GM23248 (cell line): ENCODE data around the gene FFAR2. TPM values are rescaled to one million over a fixed set of nuclear protein-coding genes. Genes with fewer than 3 reads are reported as not detected.

Source experiments
- DNase-seq: peaks from one replicate; pipeline ENCODE4 v3.0.0-alpha.2; 2015
- H2AFZ ChIP-seq: fragments of 200-600 bp; sonication (generic); 2 replicates; pipeline ENCODE4 v1.6.1; 2016; ENCODE audit warnings: antibody characterized with exemption
- H3F3A ChIP-seq: fragments of 200-600 bp; sonication (generic); 2 replicates; pipeline ENCODE4 v1.6.1; 2016; ENCODE audit warnings: mild to moderate bottlenecking, antibody characterized with exemption, mixed run types; ENCODE audit not compliant: insufficient read depth
- H3K27ac ChIP-seq: fragments of 200-600 bp; sonication (generic); 2 replicates; pipeline ENCODE4 v1.5.1; 2016; ENCODE audit warnings: mild to moderate bottlenecking
- H3K27me3 ChIP-seq: fragments of 200-600 bp; sonication (generic); replicated peaks from 2 replicates; pipeline ENCODE4 v1.6.1; 2016; ENCODE audit warnings: mild to moderate bottlenecking; ENCODE audit not compliant: insufficient read depth
- H3K36me3 ChIP-seq: fragments of 200-600 bp; sonication (generic); 2 replicates; pipeline ENCODE4 v1.6.1; 2016; ENCODE audit warnings: low read depth, mild to moderate bottlenecking
- H3K4me1 ChIP-seq: fragments of 200-600 bp; sonication (generic); 2 replicates; pipeline ENCODE4 v1.6.1; 2016; ENCODE audit warnings: mild to moderate bottlenecking; ENCODE audit not compliant: insufficient read depth
- H3K4me2 ChIP-seq: fragments of 200-600 bp; sonication (generic); one replicate; pipeline ENCODE4 v1.6.1; 2016; ENCODE audit warnings: mild to moderate bottlenecking; ENCODE audit not compliant: unreplicated experiment
- H3K4me3 ChIP-seq: fragments of 200-600 bp; sonication (generic); 2 replicates; pipeline ENCODE4 v1.5.1; 2016; ENCODE audit warnings: mild to moderate bottlenecking
- H3K79me2 ChIP-seq: fragments of 200-600 bp; sonication (generic); 2 replicates; pipeline ENCODE4 v1.6.1; 2016; ENCODE audit warnings: mild to moderate bottlenecking; ENCODE audit not compliant: insufficient read depth
- H3K9ac ChIP-seq: fragments of 200-600 bp; sonication (generic); 2 replicates; pipeline ENCODE4 v1.6.1; 2016; ENCODE audit warnings: mild to moderate bottlenecking
- H3K9me2 ChIP-seq: fragments of 200-600 bp; sonication (generic); 2 replicates; pipeline ENCODE4 v1.6.1; 2016; ENCODE audit warnings: mixed run types, mild to moderate bottlenecking, moderate library complexity; ENCODE audit not compliant: insufficient read depth
- H3K9me3 ChIP-seq: fragments of 200-600 bp; sonication (generic); one replicate; pipeline ENCODE4 v1.6.1; 2017; ENCODE audit warnings: low read depth
- H4K20me1 ChIP-seq: fragments of 200-600 bp; sonication (generic); 2 replicates; pipeline ENCODE4 v1.6.0; 2016; ENCODE audit not compliant: insufficient read depth
- EZH2 ChIP-seq: fragments of 200-600 bp; sonication (generic); IDR thresholded peaks from 2 replicates; pipeline ENCODE4 v1.6.1; 2018; ENCODE audit warnings: antibody characterized with exemption, mild to moderate bottlenecking; ENCODE audit not compliant: insufficient read depth, poor library complexity, severe bottlenecking
- EZH2phosphoT487 ChIP-seq: fragments of 200-600 bp; sonication (generic); IDR thresholded peaks from 2 replicates; pipeline ENCODE4 v1.6.1; 2018; ENCODE audit warnings: antibody characterized with exemption, moderate library complexity, mild to moderate bottlenecking, low read depth; ENCODE audit not compliant: insufficient read depth
- WGBS, 2 experiments: methylation state at CpG; one replicate each; pipeline ENCODE4 v1.1.6; 2015 to 2017; ENCODE audit warnings: low lambda C conversion rate in 2 of 2, low coverage in 1 of 2; ENCODE audit errors: missing lambda C conversion rate in 2 of 2; 5-methylcytosine and 5-hydroxymethylcytosine counted together
- in situ Hi-C: fragments of 300-500 bp; cut with MboI; formaldehyde crosslinking; loops from 2 replicates; pipeline ENCODE4 v1.15.0; 2020
- polyA plus RNA-seq: library from polyadenylated mRNA; unstranded; fragments of >200 nt; fragmentation: Nextera tagmentation; extraction: Ambion mirVana; gene quantifications from 2 replicates; pipeline ENCODE4 v1.2.1, GENCODE V29; 2016
- total RNA-seq: library from RNA; depleted of rRNA; stranded (reverse); fragments of >200 nt; shearing (Covaris generic); gene quantifications from 2 replicates; pipeline ENCODE4 v1.2.3, GENCODE V29; 2014

The FFAR2 gene
- total and polyA plus RNA-seq, 2 experiments from 2014 or later = not detected

GRCh38 chr19:35427187-35427586 lies 20.9 kb upstream of the FFAR2 start:
- Histone ChIP-seq H3K4me3 (no peak overlapping the region), H3K79me2 (no peaks in the 10 kb centered on the region), H3K27me3 (no peaks in the 10 kb centered on the region), H3K36me3 (no peaks in the 10 kb centered on the region), H3K4me2 (no peak overlapping the region), H3K4me1 (no peaks in the 10 kb centered on the region), H4K20me1 (no peaks in the 10 kb centered on the region), H3F3A (no peaks in the 10 kb centered on the region), H3K9me3 (no peaks in the 10 kb centered on the region), H3K9ac (no peak overlapping the region), H3K27ac (no peak overlapping the region), H3K9me2 (no peaks in the 10 kb centered on the region), H2AFZ (no peak overlapping the region)
- 36 to 46% methylated on average over 4 of the region's 4 CpGs for WGBS, 2 experiments
- DNase-seq = no peak
- in situ Hi-C loops = no loop called here
- TF ChIP-seq EZH2 (no peak), EZH2phosphoT487 (no peak)

GRCh38 chr19:35429698-35430408 lies 18.2 kb upstream of the FFAR2 start:
- in situ Hi-C loops = no loop called here
- TF ChIP-seq EZH2 = no peak
- TF ChIP-seq EZH2phosphoT487 = no peak

GRCh38 chr19:35430409-35431144 lies 17.5 kb upstream of the FFAR2 start:
- Histone ChIP-seq H3K4me2 (no peak overlapping the region), H2AFZ (no peak overlapping the region), H3K9ac (no peak overlapping the region), H3K9me2 (no peaks in the 10 kb centered on the region), H3F3A (no peaks in the 10 kb centered on the region), H3K36me3 (no peaks in the 10 kb centered on the region), H4K20me1 (no peaks in the 10 kb centered on the region), H3K4me1 (no peaks in the 10 kb centered on the region), H3K27ac (no peak overlapping the region), H3K9me3 (no peaks in the 10 kb centered on the region), H3K4me3 (no peak overlapping the region), H3K27me3 (peaks cover 8% of the 10 kb centered on the region; the same call in 1 of the 2 replicates), H3K79me2 (no peaks in the 10 kb centered on the region)
- WGBS, 2 experiments = 41 to 51% methylated on average over 5 of the region's 5 CpGs
- TF ChIP-seq EZH2 (no peak), EZH2phosphoT487 (no peak)
- no peak for DNase-seq
- in situ Hi-C loops = no loop called here

More at GRCh38 chr19:35429698-35430408, 18.2 kb upstream of the FFAR2 start:
- Histone ChIP-seq H3K4me1 (no peaks in the 10 kb centered on the region), H3K9me2 (no peaks in the 10 kb centered on the region), H3K27ac (no peak overlapping the region), H3K9ac (no peak overlapping the region), H3F3A (no peaks in the 10 kb centered on the region), H4K20me1 (no peaks in the 10 kb centered on the region), H3K9me3 (no peaks in the 10 kb centered on the region), H3K4me2 (no peak overlapping the region), H2AFZ (no peak overlapping the region), H3K36me3 (no peaks in the 10 kb centered on the region), H3K4me3 (no peak overlapping the region), H3K79me2 (no peaks in the 10 kb centered on the region), H3K27me3 (peaks cover 8% of the 10 kb centered on the region; the same call in 1 of the 2 replicates)
- WGBS, 2 experiments = 59 to 63% methylated on average over 21 of the region's 21 CpGs
- DNase-seq = no peak

GRCh38 chr19:35431145-35431807 lies 16.8 kb upstream of the FFAR2 start:
- in situ Hi-C loops = no loop called here
- Histone ChIP-seq H4K20me1 (no peaks in the 10 kb centered on the region), H3K9ac (no peak overlapping the region), H3K79me2 (no peaks in the 10 kb centered on the region), H3K4me2 (no peak overlapping the region), H3K27me3 (peaks cover 8% of the 10 kb centered on the region; the same call in 1 of the 2 replicates), H2AFZ (no peak overlapping the region), H3K36me3 (no peaks in the 10 kb centered on the region), H3K4me1 (no peaks in the 10 kb centered on the region), H3K4me3 (no peak overlapping the region), H3F3A (0 out of 2 replicates have a peak, but pooled peaks cover 2% of the 10 kb centered on the region), H3K9me2 (no peaks in the 10 kb centered on the region), H3K9me3 (no peaks in the 10 kb centered on the region), H3K27ac (no peak overlapping the region)
- no peak for DNase-seq
- 63 to 76% methylated on average over 6 to 8 of the region's 8 CpGs for WGBS, 2 experiments
- no peak for TF ChIP-seq EZH2phosphoT487
- no peak for TF ChIP-seq EZH2
